ENCODE measurements around the gene PSRC1.

DNA sequence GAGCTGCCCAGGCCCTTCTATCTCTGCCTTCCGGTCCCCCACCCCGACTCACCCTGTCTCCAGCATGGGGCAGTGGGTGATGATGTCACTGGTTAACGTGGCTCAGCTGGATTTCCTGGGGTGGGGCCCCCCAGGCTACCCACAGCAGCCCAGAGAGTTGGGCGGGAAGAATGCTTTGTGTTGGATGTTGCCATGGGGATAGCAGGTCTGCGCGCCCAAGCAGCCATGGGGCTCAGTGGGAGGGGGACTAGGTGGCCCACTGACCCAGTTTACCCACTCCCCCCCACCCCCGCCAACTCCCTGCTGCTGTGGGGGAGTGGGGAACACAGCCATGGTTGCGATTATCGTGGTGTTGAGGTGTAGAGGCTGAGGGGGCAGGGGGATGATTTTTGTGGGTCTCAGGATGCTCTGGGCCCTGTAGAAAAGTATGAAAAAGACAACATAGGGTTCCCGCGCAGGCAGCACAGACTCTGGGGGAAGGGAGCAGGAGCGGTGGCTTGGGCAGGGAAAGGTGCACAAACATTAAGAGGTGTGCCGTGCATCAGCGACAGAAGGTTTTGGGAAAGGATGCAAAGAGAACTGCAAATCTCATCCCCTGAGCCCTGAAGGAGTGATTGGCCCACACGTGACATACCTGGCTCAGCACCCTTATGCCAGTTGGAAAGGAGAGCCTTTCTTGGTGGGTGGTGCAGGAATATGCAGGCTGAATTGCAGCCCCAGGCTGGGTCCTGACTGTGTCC is 25.1 kb downstream of the PSRC1 start:
- TF ChIP-seq, protein P1, sequence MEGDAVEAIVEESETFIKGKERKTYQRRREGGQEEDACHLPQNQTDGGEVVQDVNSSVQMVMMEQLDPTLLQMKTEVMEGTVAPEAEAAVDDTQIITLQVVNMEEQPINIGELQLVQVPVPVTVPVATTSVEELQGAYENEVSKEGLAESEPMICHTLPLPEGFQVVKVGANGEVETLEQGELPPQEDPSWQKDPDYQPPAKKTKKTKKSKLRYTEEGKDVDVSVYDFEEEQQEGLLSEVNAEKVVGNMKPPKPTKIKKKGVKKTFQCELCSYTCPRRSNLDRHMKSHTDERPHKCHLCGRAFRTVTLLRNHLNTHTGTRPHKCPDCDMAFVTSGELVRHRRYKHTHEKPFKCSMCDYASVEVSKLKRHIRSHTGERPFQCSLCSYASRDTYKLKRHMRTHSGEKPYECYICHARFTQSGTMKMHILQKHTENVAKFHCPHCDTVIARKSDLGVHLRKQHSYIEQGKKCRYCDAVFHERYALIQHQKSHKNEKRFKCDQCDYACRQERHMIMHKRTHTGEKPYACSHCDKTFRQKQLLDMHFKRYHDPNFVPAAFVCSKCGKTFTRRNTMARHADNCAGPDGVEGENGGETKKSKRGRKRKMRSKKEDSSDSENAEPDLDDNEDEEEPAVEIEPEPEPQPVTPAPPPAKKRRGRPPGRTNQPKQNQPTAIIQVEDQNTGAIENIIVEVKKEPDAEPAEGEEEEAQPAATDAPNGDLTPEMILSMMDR (conservative IDR thresholded peaks at IDR 0.05; ENCODE audit: low read length) = no peak
- no peak for TF ChIP-seq EZH2phosphoT487 (IDR thresholded peaks at IDR 0.05; ENCODE audit: borderline replicate concordance, low read depth, low read length)

Measured in OCI-LY7 (cell line).